Ascending aorta (tissue), 2 donors: ENCODE measurements around the gene PTGDS. TPM values are rescaled to one million over a fixed set of nuclear protein-coding genes. Genes with fewer than 3 reads are reported as not detected.

Experiments
- DNase-seq, 2 donors: peaks; one replicate each; pipeline ENCODE4 v3.0.0-alpha.2; 2019; ENCODE audit warnings: low spot score in 2 of 2
- H3K27ac ChIP-seq, 2 donors: fragments of 200-600 bp; sonication (generic); one replicate each; pipeline ENCODE4 v1.5.1; 2016 to 2017; ENCODE audit warnings: mild to moderate bottlenecking in 1 of 2
- H3K27me3 ChIP-seq: fragments of 200-600 bp; sonication (generic); one replicate; pipeline ENCODE4 v1.5.1; 2017
- H3K36me3 ChIP-seq, 2 donors: fragments of 200-600 bp; sonication (generic); one replicate each; pipeline ENCODE4 v1.5.1; 2016
- H3K4me1 ChIP-seq, 2 donors: fragments of 200-600 bp; sonication (generic); one replicate each; pipeline ENCODE4 v1.5.1; 2016 to 2017; ENCODE audit warnings: mild to moderate bottlenecking in 1 of 2
- H3K4me3 ChIP-seq, 2 donors: fragments of 200-600 bp; sonication (generic); one replicate each; pipeline ENCODE4 v1.5.1; 2016 to 2017; ENCODE audit warnings: mild to moderate bottlenecking in 1 of 2
- H3K9me3 ChIP-seq, 2 donors: fragments of 200-600 bp; sonication (generic); one replicate each; pipeline ENCODE4 v1.5.1; 2016
- intact Hi-C: fragments of 100-400 bp; cut with DNase I; formaldehyde crosslinking; loops from one replicate; pipeline ENCODE4 v1.15.1; 2023
- total RNA-seq: library from RNA; depleted of rRNA; stranded (reverse); fragments of >200 nt; gene quantifications from one replicate; pipeline ENCODE4 v1.1.0, GENCODE V29; 2016
- TF ChIP-seq, protein P1 (sequence below), 3 experiments: fragments of 200-600 bp in 2 of 3; fragments of 450-650 bp in 1 of 3; sonication (generic) in 2 of 3; IDR thresholded peaks; one replicate each; pipeline ENCODE4 v1.5.1; 2016 to 2019; ENCODE audit warnings: antibody characterized with exemption in 3 of 3, mild to moderate bottlenecking in 1 of 3, moderate library complexity in 1 of 3

PTGDS gene
- total RNA-seq, 1 donor from 2014 or later, result 68.3 TPM

DNA sequence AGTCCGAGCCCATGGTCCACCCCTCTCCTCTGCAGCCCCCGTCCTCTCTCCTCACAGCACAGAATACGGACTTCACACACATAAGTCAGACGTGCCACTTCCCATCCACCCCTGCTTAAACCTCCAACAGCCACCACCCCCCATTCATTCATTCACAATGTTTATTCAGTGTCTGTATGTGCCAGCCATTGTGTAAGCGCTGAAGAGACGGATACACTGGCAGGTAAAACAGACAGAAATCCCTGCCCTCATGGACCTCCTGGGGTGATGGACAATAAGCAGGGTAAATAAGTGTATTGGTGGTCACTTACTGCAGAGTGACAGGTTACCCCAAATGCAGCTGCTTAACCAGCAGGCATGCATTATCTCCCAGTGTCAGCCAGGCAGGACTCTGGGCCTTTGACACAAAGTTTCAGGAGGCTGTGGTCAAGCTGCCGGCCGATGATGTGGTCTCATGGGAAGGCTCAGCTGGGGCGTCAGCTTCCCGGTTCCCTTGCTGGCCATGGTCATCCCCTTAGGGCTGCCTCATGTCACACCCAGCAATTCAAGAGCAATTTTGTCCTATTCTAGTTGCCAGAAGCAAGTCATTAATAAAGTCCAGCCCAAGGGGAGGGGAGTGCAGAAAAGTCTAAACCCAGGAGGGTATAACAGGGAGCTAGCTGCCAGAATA, 13.1 kb downstream of the PTGDS start:
- no peaks in the 10 kb centered on the region for H3K27me3 ChIP-seq
- TF ChIP-seq, protein P1, sequence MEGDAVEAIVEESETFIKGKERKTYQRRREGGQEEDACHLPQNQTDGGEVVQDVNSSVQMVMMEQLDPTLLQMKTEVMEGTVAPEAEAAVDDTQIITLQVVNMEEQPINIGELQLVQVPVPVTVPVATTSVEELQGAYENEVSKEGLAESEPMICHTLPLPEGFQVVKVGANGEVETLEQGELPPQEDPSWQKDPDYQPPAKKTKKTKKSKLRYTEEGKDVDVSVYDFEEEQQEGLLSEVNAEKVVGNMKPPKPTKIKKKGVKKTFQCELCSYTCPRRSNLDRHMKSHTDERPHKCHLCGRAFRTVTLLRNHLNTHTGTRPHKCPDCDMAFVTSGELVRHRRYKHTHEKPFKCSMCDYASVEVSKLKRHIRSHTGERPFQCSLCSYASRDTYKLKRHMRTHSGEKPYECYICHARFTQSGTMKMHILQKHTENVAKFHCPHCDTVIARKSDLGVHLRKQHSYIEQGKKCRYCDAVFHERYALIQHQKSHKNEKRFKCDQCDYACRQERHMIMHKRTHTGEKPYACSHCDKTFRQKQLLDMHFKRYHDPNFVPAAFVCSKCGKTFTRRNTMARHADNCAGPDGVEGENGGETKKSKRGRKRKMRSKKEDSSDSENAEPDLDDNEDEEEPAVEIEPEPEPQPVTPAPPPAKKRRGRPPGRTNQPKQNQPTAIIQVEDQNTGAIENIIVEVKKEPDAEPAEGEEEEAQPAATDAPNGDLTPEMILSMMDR (IDR thresholded peaks at IDR 0.05), result no peak
- intact Hi-C loops, result loop anchor here (5.0 kb wide), 1 partner anchor 97 kb away; the partner anchor contains the start of gene MAN1B1
- no peak overlapping the region for H3K27ac ChIP-seq
- no peaks in the 10 kb centered on the region for H3K36me3 ChIP-seq
- H3K4me1 ChIP-seq, result peaks cover 12 to 16% of the 10 kb centered on the region in 2 donors
- no peak overlapping the region for H3K4me3 ChIP-seq
- no peak for DNase-seq
- H3K9me3 ChIP-seq, result no peaks in the 10 kb centered on the region

DNA sequence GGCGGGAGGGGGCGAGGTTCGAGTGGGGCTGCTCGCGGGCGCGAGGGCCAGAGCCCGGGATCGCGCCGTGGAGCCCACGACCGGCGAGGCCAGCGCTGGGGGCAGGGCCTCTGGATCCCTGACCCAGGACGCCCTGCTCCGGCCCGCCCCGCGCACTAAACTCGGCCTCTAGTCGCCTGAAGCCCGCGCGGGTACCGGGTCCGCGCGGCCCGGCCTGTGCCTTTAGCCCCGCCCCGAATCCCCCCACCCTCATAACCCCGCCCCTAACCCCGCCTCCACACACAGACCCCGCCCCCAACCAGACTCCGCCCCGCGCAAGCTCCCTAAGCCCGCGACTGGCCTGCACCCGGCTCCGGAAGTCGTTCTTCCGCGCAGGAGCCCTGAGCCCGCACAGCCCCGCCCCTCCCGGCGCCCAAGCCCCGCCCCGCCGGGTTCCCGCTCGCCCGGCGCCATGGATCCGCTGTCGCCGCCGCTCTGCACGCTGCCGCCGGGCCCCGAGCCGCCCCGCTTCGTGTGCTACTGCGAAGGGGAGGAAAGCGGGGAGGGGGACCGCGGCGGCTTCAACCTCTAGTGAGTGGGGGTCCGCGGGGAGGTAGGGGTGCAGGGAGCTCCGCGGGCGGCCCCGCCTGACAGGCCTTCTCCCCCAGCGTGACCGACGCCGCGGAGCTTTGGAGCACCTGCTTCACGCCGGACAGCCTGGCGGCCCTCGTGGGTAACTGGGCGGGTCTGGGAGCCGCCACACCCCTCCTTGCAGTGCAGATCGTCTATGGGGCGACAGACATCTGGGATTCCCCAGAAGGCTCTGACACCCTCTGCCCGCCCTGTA, 14.9 kb downstream of the PTGDS start, which contains the start of gene PAXX:
PAXX (plus strand) TSS at position 430 of the 826 bp plus-strand sequence; CDS start at position 452, 22 bp downstream.
- TF ChIP-seq, protein P1 (IDR thresholded peaks at IDR 0.05), result no peak
- intact Hi-C loops, result loop anchor here (1.0 to 5.0 kb wide), 5 partner anchors 36 to 201 kb away; partner anchors contain the start of genes ABCA2, FBXW5, MAN1B1 and PHPT1
- peak within 1 kb of the TSS; percentile 79 to 85 for H3K4me3 ChIP-seq
- H3K4me1 ChIP-seq, result peaks cover 21 to 29% of the 10 kb centered on the region in 2 donors
- H3K27me3 ChIP-seq, result no peaks in the 10 kb centered on the region
- no peaks in the 10 kb centered on the region for H3K9me3 ChIP-seq
- peak; percentile 57 to 93 for DNase-seq
- H3K27ac ChIP-seq, result peak within 1 kb of the TSS; percentile 66 to 83
- H3K36me3 ChIP-seq, result no peaks in the 10 kb centered on the region

- TF ChIP-seq, protein P1 (IDR thresholded peaks at IDR 0.05), result no peak
- Histone ChIP-seq H3K27ac (peak overlapping the region; percentile 54 to 62), H3K4me3 (peak overlapping the region; percentile 79 to 85), H3K9me3 (no peaks in the 10 kb centered on the region), H3K4me1 (peaks cover 21 to 29% of the 10 kb centered on the region in 2 donors), H3K36me3 (no peaks in the 10 kb centered on the region), H3K27me3 (no peaks in the 10 kb centered on the region)
- intact Hi-C loops, result loop anchor here (1.0 to 5.0 kb wide), 5 partner anchors 35 to 202 kb away; partner anchors contain the start of genes ABCA2, FBXW5, MAN1B1 and PHPT1
- no peak for DNase-seq
Measured at GRCh38 chr9:136992819-136993369, 15.6 kb downstream of the PTGDS start.

DNA sequence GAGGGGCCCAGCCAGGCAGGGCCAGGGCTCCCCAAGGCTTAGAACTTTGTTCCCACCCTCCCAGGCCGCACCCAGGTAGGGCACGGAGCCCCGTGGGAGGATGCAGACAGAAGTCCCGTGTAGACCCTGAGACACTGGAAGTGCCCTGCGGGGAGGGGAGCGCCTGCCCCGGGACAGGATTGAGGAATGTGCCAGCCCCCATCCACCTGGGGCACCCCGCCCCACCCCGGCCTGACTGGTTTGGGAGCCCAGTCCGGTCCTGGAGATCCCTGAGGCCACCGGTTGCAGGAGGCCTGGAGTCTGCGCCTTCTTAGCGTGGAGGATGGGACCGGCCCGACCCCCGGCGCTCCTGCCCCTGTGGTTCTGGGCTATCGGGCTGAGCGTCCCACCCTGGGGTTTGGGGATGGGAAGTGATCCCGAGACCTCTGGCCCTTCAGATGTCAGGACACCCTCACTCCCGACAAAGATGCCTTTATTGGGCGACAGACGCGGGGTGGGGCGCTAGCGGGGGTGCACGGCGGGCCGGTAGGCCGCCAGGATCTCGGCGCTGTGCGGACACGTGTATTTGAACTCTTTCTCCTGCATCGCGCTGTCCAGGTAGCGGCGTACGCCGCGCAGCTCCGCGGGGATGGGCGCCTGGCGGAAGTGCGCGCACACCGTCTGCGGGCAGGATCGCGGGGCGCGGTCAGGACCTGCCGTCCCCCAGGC, 17.0 kb downstream of the PTGDS start:
- Histone ChIP-seq H3K4me3 (peak overlapping the region in 1 of 2 donors; percentile 52), H3K27me3 (no peaks in the 10 kb centered on the region), H3K36me3 (no peaks in the 10 kb centered on the region), H3K9me3 (no peaks in the 10 kb centered on the region), H3K27ac (no peak overlapping the region), H3K4me1 (peaks cover 21 to 29% of the 10 kb centered on the region in 2 donors)
- DNase-seq, result no peak
- TF ChIP-seq, protein P1 (IDR thresholded peaks at IDR 0.05), result no peak
- intact Hi-C loops, result loop anchor here (5.0 kb wide), 1 partner anchor 93 kb away; the partner anchor contains the start of gene MAN1B1

- Histone ChIP-seq H3K27me3 (no peaks in the 10 kb centered on the region), H3K9me3 (no peaks in the 10 kb centered on the region), H3K36me3 (no peaks in the 10 kb centered on the region), H3K27ac (no peak overlapping the region), H3K4me3 (peak overlapping the region in 1 of 2 donors; percentile 52), H3K4me1 (peaks cover 21 to 29% of the 10 kb centered on the region in 2 donors)
- intact Hi-C loops, result loop anchor here (5.0 kb wide), 2 partner anchors 92 to 108 kb away; partner anchors contain the start of genes MAN1B1 and TRAF2
- DNase-seq, result no peak
- TF ChIP-seq, protein P1 (IDR thresholded peaks at IDR 0.05), result no peak
Measured at GRCh38 chr9:136994888-136995230, 17.6 kb downstream of the PTGDS start.
